ENCODE results near the gene ZNF274.
A peak's percentile ranks its signal among the peaks of the same experiment; 100 is the strongest.
"Not testable (repeated sequence)": the region's sequence is repeated elsewhere in the genome, so short reads cannot be mapped to it uniquely, and the experiment has no call there.

Gene ZNF274

DNA sequence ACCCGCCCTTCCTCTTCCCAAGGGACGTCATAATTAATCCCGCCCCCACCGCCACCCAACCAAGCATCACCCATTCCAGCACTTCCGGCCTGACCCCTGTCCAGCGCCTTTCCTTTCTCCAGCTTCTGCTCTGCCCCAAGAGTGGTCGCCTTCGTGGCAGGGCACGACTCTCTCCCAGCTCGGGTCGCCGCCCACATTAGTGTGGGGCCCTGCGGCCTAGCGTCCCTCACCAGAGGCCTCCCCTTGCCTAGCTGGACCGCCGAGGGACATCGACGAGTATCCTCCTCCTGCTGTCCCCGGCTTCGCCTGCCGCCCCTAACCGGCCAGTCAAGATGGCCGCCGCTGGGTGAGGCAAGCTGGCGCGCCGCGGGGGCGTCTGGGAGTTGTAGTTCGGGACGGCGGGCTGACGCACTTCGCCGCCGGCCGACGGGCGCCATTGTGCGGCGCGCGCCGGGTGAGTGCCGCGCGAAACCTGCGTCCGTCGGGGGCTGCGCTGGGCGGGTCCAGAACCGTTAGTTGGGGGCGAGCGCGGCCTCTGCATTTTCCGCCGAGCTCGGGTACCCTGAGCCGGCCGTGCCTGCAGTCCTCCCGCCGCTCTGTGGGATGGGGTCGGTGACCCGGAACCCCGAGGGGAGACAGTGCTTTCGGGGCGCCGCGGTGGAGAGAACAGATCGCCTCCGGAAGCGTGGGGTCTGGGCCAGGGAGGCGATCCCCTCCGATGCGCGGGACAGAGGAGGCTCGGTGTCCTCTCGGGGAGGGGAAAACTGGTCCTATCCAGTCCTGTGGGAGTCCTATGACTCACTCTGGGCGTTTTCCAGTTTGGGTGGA lies at the start of gene ZNF274:
Gene ZNF274, plus strand, starts transcription at position 73 of the 828 bp plus-strand sequence. CDS start 905 bp downstream, outside the sequence.
- intact Hi-C loops (cut with DNase I) = loop anchor here (10.0 kb wide), 1 partner anchor 122 kb away; the partner anchor contains the start of gene ERVK3-1
- DNase-seq = peak; percentile 77 to 97 (median 92)

DNA sequence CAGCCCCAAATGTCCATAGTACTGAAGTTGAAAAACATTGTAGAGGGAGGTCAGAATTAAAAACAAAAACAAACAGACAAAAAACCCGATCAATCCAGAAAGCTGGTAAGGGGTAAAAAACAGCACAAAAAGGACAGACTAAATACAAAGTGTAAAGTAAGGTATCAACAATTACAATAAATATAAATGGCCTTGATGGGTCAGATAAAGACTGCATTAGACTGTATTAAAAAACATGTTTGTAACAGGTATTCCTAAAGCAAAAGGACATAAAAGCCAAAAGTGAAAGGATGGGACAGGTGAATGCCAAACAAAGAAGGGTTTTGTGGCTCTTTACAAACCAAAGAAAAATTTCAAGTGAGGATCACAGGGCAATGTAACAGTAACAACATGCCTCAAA lies 48.6 kb upstream of the ZNF274 start:
- DNase-seq = no peak
- intact Hi-C loops (cut with DNase I) = no loop called here

- DNase-seq = no peak
- intact Hi-C loops (cut with DNase I) = no loop called here
These were observed 37.0 kb upstream of the ZNF274 start for GRCh38 chr19:58145849-58146248.

DNA sequence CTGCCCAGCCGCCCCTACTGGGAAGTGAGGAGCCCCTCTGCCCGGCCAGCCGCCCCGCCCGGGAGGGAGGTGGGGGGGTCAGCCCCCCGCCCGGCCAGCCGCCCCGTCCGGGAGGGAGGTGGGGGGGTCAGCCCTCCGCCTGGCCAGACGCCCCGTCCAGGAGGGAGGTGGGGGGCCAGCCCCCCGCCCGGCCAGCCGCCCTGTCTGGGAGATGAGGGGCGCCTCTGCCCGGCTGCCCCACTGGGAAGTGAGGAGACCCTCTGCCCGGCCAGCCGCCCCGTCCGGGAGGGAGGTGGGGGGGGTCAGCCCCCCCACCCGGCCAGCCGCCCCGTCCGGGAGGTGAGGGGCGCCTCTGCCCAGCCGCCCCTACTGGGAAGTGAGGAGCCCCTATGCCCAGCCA lies 35.4 kb upstream of the ZNF274 start:
- DNase-seq; intact Hi-C loops (cut with DNase I): not testable (repeated sequence)

GRCh38 chr19:58150328-58150921 lies 32.4 kb upstream of the ZNF274 start, which contains the start of gene ZNF329:
ZNF329 (minus strand) TSS chr19:58150789; CDS start chr19:58129503, 21,286 bp downstream.
- peak; percentile 53 to 95 (median 89) for DNase-seq
- intact Hi-C loops (cut with DNase I) = loop anchor here (10.0 kb wide), 2 partner anchors 56 to 206 kb away; partner anchors contain the start of genes ZNF256 and ZSCAN18

DNA sequence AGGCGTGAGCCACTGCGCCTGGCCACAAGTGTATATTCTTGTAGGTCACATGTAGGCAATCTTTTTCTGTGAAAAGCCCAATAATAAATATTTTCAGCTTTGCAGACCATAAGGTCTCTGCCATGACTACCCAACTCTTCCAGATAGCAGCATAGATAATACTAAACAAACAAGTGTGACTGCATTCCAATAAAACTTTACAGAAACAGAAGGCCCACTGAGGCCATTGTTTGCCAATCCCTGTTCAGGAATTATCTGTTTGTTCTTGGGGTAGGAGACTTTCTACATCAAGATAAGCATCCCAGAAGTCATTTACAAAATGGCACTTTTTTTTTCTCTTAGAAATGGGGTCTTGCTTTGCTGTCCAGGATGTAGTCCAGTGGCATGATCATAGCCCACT lies 29.5 kb upstream of the ZNF274 start:
- intact Hi-C loops (cut with DNase I) = loop anchor here (10.0 kb wide), 2 partner anchors 59 to 209 kb away; partner anchors contain the start of genes ZNF256 and ZSCAN18
- no peak for DNase-seq

DNA sequence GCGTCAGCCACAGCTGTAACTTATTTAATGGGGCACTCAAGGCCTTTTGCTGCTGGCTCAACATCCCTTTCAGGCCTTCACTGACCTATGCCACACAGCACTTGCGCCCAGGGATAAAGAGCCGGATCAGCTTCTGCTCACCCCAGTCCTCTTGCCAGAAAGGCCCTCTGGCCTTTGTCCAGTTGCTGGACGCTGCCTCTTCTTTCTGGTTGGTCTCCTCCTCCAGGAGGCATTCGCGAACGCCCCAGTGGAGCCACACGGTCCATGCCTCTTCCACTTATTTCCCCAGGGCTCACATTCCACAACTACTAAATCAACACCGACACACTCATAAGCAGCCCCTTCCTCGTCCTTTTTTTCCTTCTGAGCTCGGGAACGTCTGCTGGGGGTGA lies 28.6 kb upstream of the ZNF274 start:
- DNase-seq = peak in 29 of 42 donors; percentile 5 to 47 (median 21)
- intact Hi-C loops (cut with DNase I) = loop anchor here (2.0 to 10.0 kb wide), 3 partner anchors 59 to 209 kb away; partner anchors contain the start of genes ZNF256 and ZSCAN18

DNA sequence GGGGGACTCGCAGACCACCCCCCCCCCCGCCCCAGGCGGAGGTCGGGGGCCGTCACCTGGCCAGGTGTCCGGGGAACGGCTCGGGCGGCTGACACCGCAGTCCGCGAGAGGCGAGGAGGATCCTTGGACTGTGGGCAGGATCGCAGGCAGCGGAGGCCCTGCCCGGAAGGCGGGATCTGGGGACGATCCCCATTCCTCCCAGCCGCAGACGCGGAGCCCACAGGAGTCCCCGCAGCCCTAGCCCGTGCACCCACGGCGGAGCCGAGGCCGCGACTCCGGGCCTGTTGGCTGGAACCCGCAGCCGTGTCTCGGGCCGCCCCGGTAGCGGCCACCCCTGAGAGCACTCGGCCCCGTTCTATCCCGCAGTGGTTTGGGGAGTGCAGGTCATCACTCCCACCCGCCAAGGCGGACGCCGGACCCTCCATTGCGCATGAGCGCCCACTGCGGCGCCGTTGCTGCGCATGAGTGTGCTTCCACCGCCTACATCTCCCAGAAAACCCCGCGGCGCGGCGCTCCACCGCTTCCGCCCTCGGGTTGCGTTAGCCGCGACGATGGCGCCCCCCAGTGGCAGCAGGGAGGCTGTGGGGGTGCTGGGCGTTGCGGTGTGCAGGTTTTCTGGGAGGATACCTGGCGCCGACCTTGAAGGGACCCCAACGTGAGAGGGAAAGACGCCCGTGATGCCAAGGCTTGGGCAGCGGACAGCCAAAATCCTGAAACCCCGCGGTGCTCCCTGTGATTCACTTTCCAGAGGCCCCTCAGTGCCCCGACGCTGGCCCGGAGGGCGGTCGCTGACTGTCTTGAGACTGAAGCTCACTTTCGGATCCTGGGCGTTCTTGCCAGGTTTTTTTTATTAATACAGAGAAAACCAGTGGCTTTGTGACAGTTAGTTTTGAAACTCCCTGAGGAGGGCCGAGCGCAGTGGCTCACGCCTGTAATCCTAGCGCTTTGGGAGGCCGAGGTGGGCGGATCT lies 27.9 kb upstream of the ZNF274 start:
- intact Hi-C loops (cut with DNase I) = loop anchor here (2.0 to 10.0 kb wide), 3 partner anchors 60 to 210 kb away; partner anchors contain the start of genes ZNF256 and ZSCAN18

GRCh38 chr19:58157045-58157728 lies 25.7 kb upstream of the ZNF274 start:
- intact Hi-C loops (cut with DNase I) = loop anchor here (10.0 kb wide), 2 partner anchors 62 to 212 kb away; partner anchors contain the start of genes ZNF256 and ZSCAN18
- DNase-seq = no peak

More for the DNA sequence above, 27.9 kb upstream of the ZNF274 start:
- peak; percentile 79 to 99 (median 96) for DNase-seq

DNA sequence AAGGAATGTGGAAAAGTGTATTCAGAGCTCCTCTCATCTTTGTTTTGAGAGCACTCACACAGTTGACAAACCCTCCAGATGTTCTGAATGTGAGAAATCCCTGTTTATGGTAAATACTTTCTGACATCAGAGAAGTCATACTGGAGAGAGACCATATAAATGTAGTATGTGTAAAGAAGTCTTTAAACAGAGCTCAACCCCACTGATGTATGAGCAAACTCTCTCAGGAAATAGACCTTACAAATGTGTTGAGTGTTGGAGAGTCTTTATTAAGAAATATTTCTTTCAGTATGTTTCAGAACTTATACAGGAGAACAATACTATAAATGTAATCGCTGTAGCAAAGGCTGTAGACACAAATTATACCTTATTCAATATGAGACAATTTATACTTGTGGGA lies 16.6 kb upstream of the ZNF274 start:
- DNase-seq = no peak
- intact Hi-C loops (cut with DNase I) = no loop called here

GRCh38 chr19:58166708-58167280 lies 16.1 kb upstream of the ZNF274 start:
- no peak for DNase-seq
- intact Hi-C loops (cut with DNase I) = no loop called here

GRCh38 chr19:58170860-58171259 lies 12.0 kb upstream of the ZNF274 start:
- DNase-seq = no peak
- intact Hi-C loops (cut with DNase I) = no loop called here

- peak in 20 of 42 donors; percentile 5 to 55 (median 24) for DNase-seq
- intact Hi-C loops (cut with DNase I) = loop anchor here (10.0 kb wide), 1 partner anchor 123 kb away; the partner anchor contains the start of gene ERVK3-1
These were observed 822 bp upstream of the ZNF274 start for GRCh38 chr19:58181902-58182576.

GRCh38 chr19:58182577-58182988 lies 278 bp upstream of the ZNF274 start:
- peak in 1 of 42 donors; percentile 87 for DNase-seq
- intact Hi-C loops (cut with DNase I) = loop anchor here (10.0 kb wide), 1 partner anchor 122 kb away; the partner anchor contains the start of gene ERVK3-1

- peak in 1 of 42 donors; percentile 2 for DNase-seq
- intact Hi-C loops (cut with DNase I) = loop anchor here (10.0 kb wide), 1 partner anchor 121 kb away; the partner anchor contains the start of gene ERVK3-1
These were observed 955 bp downstream of the ZNF274 start for GRCh38 chr19:58183817-58184215.

- intact Hi-C loops (cut with DNase I) = no loop called here
- no peak for DNase-seq
These were observed 14.2 kb downstream of the ZNF274 start for GRCh38 chr19:58196901-58197616.
